ENCODE measurements around the gene CZIB.
A peak's percentile ranks its signal among the peaks of the same experiment; 100 is the strongest.

The CZIB gene

GRCh38 chr1:53220171-53220961 is at the start of gene CZIB:
CZIB (minus strand) TSS chr1:53220634; CDS start chr1:53220575, 59 bp downstream.
- Histone ChIP-seq H3K9me3 (ENCODE audit: control insufficient read depth, low read depth, low read length) (no peaks in the 10 kb centered on the region), H3K27ac (ENCODE audit: low read length) (peak within 1 kb of the TSS; percentile 72), H3K36me3 (ENCODE audit: control insufficient read depth, low read depth, low read length) (peaks cover 13% of the 10 kb centered on the region), H3K4me3 (ENCODE audit: low read length) (peak within 1 kb of the TSS; percentile 66), H3K4me1 (ENCODE audit: control insufficient read depth, low read depth, low read length) (peaks cover 5% of the 10 kb centered on the region), H3K9ac (ENCODE audit: low read length) (peak within 1 kb of the TSS; percentile 73), H3K27me3 (ENCODE audit: control insufficient read depth, insufficient read depth, low read length) (no peaks in the 10 kb centered on the region)

- no peaks in the 10 kb centered on the region for H3K9me3 ChIP-seq (ENCODE audit: control insufficient read depth, low read depth, low read length)
- peaks cover 76% of the 10 kb centered on the region for H3K36me3 ChIP-seq (ENCODE audit: control insufficient read depth, low read depth, low read length)
- no peaks in the 10 kb centered on the region for H3K27me3 ChIP-seq (ENCODE audit: control insufficient read depth, insufficient read depth, low read length)
- no peak overlapping the region for H3K27ac ChIP-seq (ENCODE audit: low read length)
- no peaks in the 10 kb centered on the region for H3K4me1 ChIP-seq (ENCODE audit: control insufficient read depth, low read depth, low read length)
- H3K9ac ChIP-seq (ENCODE audit: low read length), result no peak overlapping the region
- H3K4me3 ChIP-seq (ENCODE audit: low read length), result no peak overlapping the region
These were observed 49.7 kb upstream of the CZIB start for GRCh38 chr1:53270107-53270506.

- Histone ChIP-seq H3K27ac (ENCODE audit: low read length) (no peak overlapping the region), H3K4me3 (ENCODE audit: low read length) (no peak overlapping the region), H3K36me3 (ENCODE audit: control insufficient read depth, low read depth, low read length) (peaks cover 81% of the 10 kb centered on the region), H3K27me3 (ENCODE audit: control insufficient read depth, insufficient read depth, low read length) (no peaks in the 10 kb centered on the region), H3K9me3 (ENCODE audit: control insufficient read depth, low read depth, low read length) (no peaks in the 10 kb centered on the region), H3K9ac (ENCODE audit: low read length) (no peak overlapping the region), H3K4me1 (ENCODE audit: control insufficient read depth, low read depth, low read length) (no peaks in the 10 kb centered on the region)
These were observed 47.3 kb upstream of the CZIB start for GRCh38 chr1:53267761-53268160.

DNA sequence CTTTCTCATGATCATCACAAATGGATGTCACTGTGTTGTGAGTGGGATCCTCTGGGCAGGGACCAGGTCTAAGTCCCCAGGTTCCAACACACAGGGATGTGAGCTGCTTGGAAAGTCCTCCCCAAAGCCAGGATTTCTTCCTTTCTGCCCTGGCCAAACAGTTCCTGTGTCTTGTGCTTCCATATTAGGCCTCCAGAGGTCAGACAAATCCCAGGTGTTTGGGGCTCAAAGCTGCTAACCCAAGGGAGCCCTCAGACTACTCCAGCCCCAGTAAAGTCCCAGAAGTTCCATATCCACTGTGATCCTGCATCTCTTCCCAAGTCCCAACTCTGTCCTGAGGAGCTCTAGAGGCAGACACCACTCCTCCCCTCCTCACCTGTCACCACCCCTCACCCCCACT is 45.6 kb upstream of the CZIB start:
- no peak overlapping the region for H3K27ac ChIP-seq (ENCODE audit: low read length)
- H3K27me3 ChIP-seq (ENCODE audit: control insufficient read depth, insufficient read depth, low read length), result no peaks in the 10 kb centered on the region
- no peaks in the 10 kb centered on the region for H3K9me3 ChIP-seq (ENCODE audit: control insufficient read depth, low read depth, low read length)
- peaks cover 92% of the 10 kb centered on the region for H3K36me3 ChIP-seq (ENCODE audit: control insufficient read depth, low read depth, low read length)
- H3K9ac ChIP-seq (ENCODE audit: low read length), result no peak overlapping the region
- H3K4me3 ChIP-seq (ENCODE audit: low read length), result no peak overlapping the region
- no peaks in the 10 kb centered on the region for H3K4me1 ChIP-seq (ENCODE audit: control insufficient read depth, low read depth, low read length)

DNA sequence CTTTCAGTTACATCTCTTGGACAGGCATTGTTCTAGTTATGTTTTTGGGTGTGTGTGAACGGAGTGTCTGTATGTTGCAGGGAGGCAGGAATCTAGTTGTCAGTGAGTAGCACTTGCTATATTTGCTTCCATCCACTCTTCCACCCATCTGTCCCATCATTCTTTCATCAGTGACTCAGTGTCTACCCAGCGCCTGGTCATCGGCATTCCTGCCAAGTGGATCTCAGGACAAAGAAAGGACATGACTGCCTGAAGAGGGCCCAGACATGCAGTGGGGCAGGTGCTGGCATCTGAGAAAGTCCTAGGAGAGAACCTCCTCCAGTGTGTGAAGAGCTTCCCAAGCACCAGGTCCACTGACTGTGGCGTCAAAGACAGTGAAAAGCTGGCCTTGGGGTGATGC is 45.1 kb upstream of the CZIB start:
- Histone ChIP-seq H3K27ac (ENCODE audit: low read length) (no peak overlapping the region), H3K9me3 (ENCODE audit: control insufficient read depth, low read depth, low read length) (no peaks in the 10 kb centered on the region), H3K36me3 (ENCODE audit: control insufficient read depth, low read depth, low read length) (peaks cover 92% of the 10 kb centered on the region), H3K27me3 (ENCODE audit: control insufficient read depth, insufficient read depth, low read length) (no peaks in the 10 kb centered on the region), H3K4me1 (ENCODE audit: control insufficient read depth, low read depth, low read length) (no peaks in the 10 kb centered on the region), H3K9ac (ENCODE audit: low read length) (no peak overlapping the region), H3K4me3 (ENCODE audit: low read length) (no peak overlapping the region)

DNA sequence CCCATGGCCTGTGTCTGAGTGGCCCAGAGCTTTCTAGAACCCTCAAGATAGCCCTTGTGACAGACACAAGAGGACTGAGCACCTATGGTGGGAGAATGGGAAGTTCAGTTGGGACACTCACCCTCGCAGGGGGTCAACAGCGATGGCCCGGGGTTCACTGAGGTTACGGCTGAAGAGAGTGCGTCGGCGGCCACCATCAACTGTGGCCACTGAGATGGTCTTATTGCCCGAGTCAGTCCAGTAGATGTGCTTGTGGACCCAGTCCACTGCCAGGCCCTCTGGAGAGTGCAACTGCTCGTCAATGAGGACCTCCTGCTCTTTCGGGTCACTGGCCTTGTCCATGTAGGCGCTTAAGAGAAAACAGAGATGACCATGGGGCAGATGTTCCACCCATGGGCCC is 43.6 kb upstream of the CZIB start:
- Histone ChIP-seq H3K27ac (ENCODE audit: low read length) (no peak overlapping the region), H3K4me3 (ENCODE audit: low read length) (no peak overlapping the region), H3K9ac (ENCODE audit: low read length) (no peak overlapping the region), H3K27me3 (ENCODE audit: control insufficient read depth, insufficient read depth, low read length) (no peaks in the 10 kb centered on the region), H3K36me3 (ENCODE audit: control insufficient read depth, low read depth, low read length) (peaks cover 96% of the 10 kb centered on the region), H3K4me1 (ENCODE audit: control insufficient read depth, low read depth, low read length) (no peaks in the 10 kb centered on the region), H3K9me3 (ENCODE audit: control insufficient read depth, low read depth, low read length) (no peaks in the 10 kb centered on the region)

- Histone ChIP-seq H3K9me3 (ENCODE audit: control insufficient read depth, low read depth, low read length) (no peaks in the 10 kb centered on the region), H3K27ac (ENCODE audit: low read length) (no peak overlapping the region), H3K27me3 (ENCODE audit: control insufficient read depth, insufficient read depth, low read length) (no peaks in the 10 kb centered on the region), H3K36me3 (ENCODE audit: control insufficient read depth, low read depth, low read length) (peaks cover 98% of the 10 kb centered on the region), H3K9ac (ENCODE audit: low read length) (no peak overlapping the region), H3K4me1 (ENCODE audit: control insufficient read depth, low read depth, low read length) (no peaks in the 10 kb centered on the region), H3K4me3 (ENCODE audit: low read length) (no peak overlapping the region)
These were observed 41.6 kb upstream of the CZIB start for GRCh38 chr1:53262000-53262399.

GRCh38 chr1:53260631-53261247 is 40.3 kb upstream of the CZIB start:
- peaks cover 99% of the 10 kb centered on the region for H3K36me3 ChIP-seq (ENCODE audit: control insufficient read depth, low read depth, low read length)

GRCh38 chr1:53259932-53260331 is 39.5 kb upstream of the CZIB start:
- Histone ChIP-seq H3K4me3 (ENCODE audit: low read length) (no peak overlapping the region), H3K36me3 (ENCODE audit: control insufficient read depth, low read depth, low read length) (peaks cover 99% of the 10 kb centered on the region), H3K4me1 (ENCODE audit: control insufficient read depth, low read depth, low read length) (no peaks in the 10 kb centered on the region), H3K27ac (ENCODE audit: low read length) (no peak overlapping the region), H3K9me3 (ENCODE audit: control insufficient read depth, low read depth, low read length) (no peaks in the 10 kb centered on the region), H3K9ac (ENCODE audit: low read length) (no peak overlapping the region), H3K27me3 (ENCODE audit: control insufficient read depth, insufficient read depth, low read length) (no peaks in the 10 kb centered on the region)

More at GRCh38 chr1:53260631-53261247, 40.3 kb upstream of the CZIB start:
- H3K27ac ChIP-seq (ENCODE audit: low read length), result no peak overlapping the region
- no peak overlapping the region for H3K9ac ChIP-seq (ENCODE audit: low read length)
- no peak overlapping the region for H3K4me3 ChIP-seq (ENCODE audit: low read length)
- no peaks in the 10 kb centered on the region for H3K9me3 ChIP-seq (ENCODE audit: control insufficient read depth, low read depth, low read length)
- no peaks in the 10 kb centered on the region for H3K4me1 ChIP-seq (ENCODE audit: control insufficient read depth, low read depth, low read length)
- H3K27me3 ChIP-seq (ENCODE audit: control insufficient read depth, insufficient read depth, low read length), result no peaks in the 10 kb centered on the region

- Histone ChIP-seq H3K9ac (ENCODE audit: low read length) (no peak overlapping the region), H3K27me3 (ENCODE audit: control insufficient read depth, insufficient read depth, low read length) (no peaks in the 10 kb centered on the region), H3K4me3 (ENCODE audit: low read length) (no peak overlapping the region), H3K9me3 (ENCODE audit: control insufficient read depth, low read depth, low read length) (no peaks in the 10 kb centered on the region), H3K27ac (ENCODE audit: low read length) (no peak overlapping the region), H3K36me3 (ENCODE audit: control insufficient read depth, low read depth, low read length) (peaks cover 98% of the 10 kb centered on the region), H3K4me1 (ENCODE audit: control insufficient read depth, low read depth, low read length) (no peaks in the 10 kb centered on the region)
These were observed 37.8 kb upstream of the CZIB start for GRCh38 chr1:53258216-53258615.

- Histone ChIP-seq H3K9ac (ENCODE audit: low read length) (no peak overlapping the region), H3K27me3 (ENCODE audit: control insufficient read depth, insufficient read depth, low read length) (no peaks in the 10 kb centered on the region), H3K27ac (ENCODE audit: low read length) (no peak overlapping the region), H3K9me3 (ENCODE audit: control insufficient read depth, low read depth, low read length) (no peaks in the 10 kb centered on the region), H3K4me3 (ENCODE audit: low read length) (no peak overlapping the region), H3K4me1 (ENCODE audit: control insufficient read depth, low read depth, low read length) (no peaks in the 10 kb centered on the region), H3K36me3 (ENCODE audit: control insufficient read depth, low read depth, low read length) (peaks cover 95% of the 10 kb centered on the region)
These were observed 37.1 kb upstream of the CZIB start for GRCh38 chr1:53257454-53258081.
